AG10803 (cell line): Measurements from ENCODE around the gene CD226.

Experiments
- DNase-seq: peaks from one replicate; pipeline ENCODE4 v3.0.0; 2010; ENCODE audit warnings: low read depth
- H3K4me3 ChIP-seq: 2 replicates; pipeline ENCODE4 v1.5.1; 2011; ENCODE audit warnings: mild to moderate bottlenecking, low read length, control low read depth
- TF ChIP-seq, protein P1 (sequence below): conservative IDR thresholded peaks from 2 replicates; pipeline ENCODE4 v1.5.1; 2011; ENCODE audit warnings: mild to moderate bottlenecking, low read length, control low read depth, inconsistent platforms

CD226 gene

DNA sequence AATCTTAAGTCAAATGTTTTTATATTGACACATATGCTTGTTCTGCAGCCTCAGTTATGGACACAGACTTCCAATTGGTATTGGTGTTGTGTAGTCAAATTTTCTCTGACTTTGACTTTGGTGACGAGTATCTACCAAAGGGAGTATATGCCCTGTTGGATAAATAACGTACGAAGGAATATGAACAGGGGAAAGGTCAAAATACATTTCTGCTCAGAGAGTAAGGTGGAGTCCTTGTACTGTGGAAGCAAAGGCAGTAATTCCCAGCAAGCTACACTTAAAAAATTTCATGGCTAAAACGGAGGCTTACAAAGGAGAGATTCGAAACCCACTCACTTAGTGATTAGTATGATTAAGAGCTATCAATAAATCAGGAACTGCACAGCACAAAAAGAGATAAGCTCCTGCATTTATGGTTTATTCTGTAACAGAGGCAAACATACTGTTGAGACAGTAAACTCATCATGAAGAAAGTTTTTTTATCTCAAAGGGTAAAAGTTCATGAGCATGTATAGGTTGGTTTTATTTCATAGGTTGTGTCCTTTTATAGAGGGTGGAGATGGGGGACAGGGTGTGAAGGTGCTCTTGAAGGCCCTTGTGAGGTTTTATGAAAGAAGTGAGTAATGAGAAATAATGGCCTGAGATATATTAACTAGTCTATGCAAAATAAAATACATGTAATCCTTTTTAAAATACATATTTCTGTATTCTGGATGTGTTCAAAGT lies 142.7 kb downstream of the CD226 start:
- DNase-seq: no peak

More for the DNA sequence above, 142.7 kb downstream of the CD226 start:
- TF ChIP-seq, protein P1, sequence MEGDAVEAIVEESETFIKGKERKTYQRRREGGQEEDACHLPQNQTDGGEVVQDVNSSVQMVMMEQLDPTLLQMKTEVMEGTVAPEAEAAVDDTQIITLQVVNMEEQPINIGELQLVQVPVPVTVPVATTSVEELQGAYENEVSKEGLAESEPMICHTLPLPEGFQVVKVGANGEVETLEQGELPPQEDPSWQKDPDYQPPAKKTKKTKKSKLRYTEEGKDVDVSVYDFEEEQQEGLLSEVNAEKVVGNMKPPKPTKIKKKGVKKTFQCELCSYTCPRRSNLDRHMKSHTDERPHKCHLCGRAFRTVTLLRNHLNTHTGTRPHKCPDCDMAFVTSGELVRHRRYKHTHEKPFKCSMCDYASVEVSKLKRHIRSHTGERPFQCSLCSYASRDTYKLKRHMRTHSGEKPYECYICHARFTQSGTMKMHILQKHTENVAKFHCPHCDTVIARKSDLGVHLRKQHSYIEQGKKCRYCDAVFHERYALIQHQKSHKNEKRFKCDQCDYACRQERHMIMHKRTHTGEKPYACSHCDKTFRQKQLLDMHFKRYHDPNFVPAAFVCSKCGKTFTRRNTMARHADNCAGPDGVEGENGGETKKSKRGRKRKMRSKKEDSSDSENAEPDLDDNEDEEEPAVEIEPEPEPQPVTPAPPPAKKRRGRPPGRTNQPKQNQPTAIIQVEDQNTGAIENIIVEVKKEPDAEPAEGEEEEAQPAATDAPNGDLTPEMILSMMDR: no peak
- no peak overlapping the region for H3K4me3 ChIP-seq
